MM.1S (cell line): ENCODE data around the gene CNBP.

Source experiments
- DNase-seq: peaks from one replicate; pipeline ENCODE4 v3.0.0-alpha.2; 2015
- H2AFZ ChIP-seq: fragments of 300-600 bp; sonication (generic); 2 replicates; pipeline ENCODE4 v1.6.0; 2016; ENCODE audit warnings: antibody characterized with exemption, low read length
- H3F3A ChIP-seq: fragments of 300-600 bp; sonication (generic); 2 replicates; pipeline ENCODE4 v1.6.1; 2016; ENCODE audit warnings: mild to moderate bottlenecking, antibody characterized with exemption, low read length, moderate library complexity, mixed read lengths; ENCODE audit not compliant: insufficient read depth
- H3K27ac ChIP-seq: fragments of 300-600 bp; sonication (generic); 2 replicates; pipeline ENCODE4 v1.5.1; 2016; ENCODE audit warnings: mild to moderate bottlenecking, low read length
- H3K27me3 ChIP-seq: fragments of 300-600 bp; sonication (generic); replicated peaks from 2 replicates; pipeline ENCODE4 v1.6.0; 2016; ENCODE audit warnings: low read length; ENCODE audit not compliant: insufficient read depth
- H3K36me3 ChIP-seq: fragments of 300-600 bp; sonication (generic); replicated peaks from 2 replicates; pipeline ENCODE4 v1.6.1; 2016; ENCODE audit warnings: mild to moderate bottlenecking, low read length, mixed read lengths; ENCODE audit not compliant: insufficient read depth
- H3K4me1 ChIP-seq: fragments of 300-600 bp; sonication (generic); 2 replicates; pipeline ENCODE4 v1.6.1; 2016; ENCODE audit warnings: low read length, mixed read lengths
- H3K4me2 ChIP-seq: fragments of 300-600 bp; sonication (generic); 2 replicates; pipeline ENCODE4 v1.6.0; 2016; ENCODE audit warnings: low read depth, low read length
- H3K4me3 ChIP-seq: fragments of 300-600 bp; sonication (generic); 2 replicates; pipeline ENCODE4 v1.5.1; 2016; ENCODE audit warnings: low read length, mixed read lengths
- H3K79me2 ChIP-seq: fragments of 300-600 bp; sonication (generic); 2 replicates; pipeline ENCODE4 v1.6.1; 2016; ENCODE audit warnings: mixed run types, low read length, mixed read lengths
- H3K9ac ChIP-seq: fragments of 300-600 bp; sonication (generic); 2 replicates; pipeline ENCODE4 v1.6.1; 2016; ENCODE audit warnings: low read length, mixed read lengths
- H3K9me2 ChIP-seq: fragments of 300-600 bp; sonication (generic); replicated peaks from 2 replicates; pipeline ENCODE4 v1.6.1; 2016; ENCODE audit warnings: mild to moderate bottlenecking, low read length, mixed read lengths; ENCODE audit not compliant: insufficient read depth
- H3K9me3 ChIP-seq: fragments of 300-600 bp; sonication (generic); replicated peaks from 2 replicates; pipeline ENCODE4 v1.6.1; 2016; ENCODE audit warnings: mild to moderate bottlenecking, low read length, mixed read lengths; ENCODE audit not compliant: insufficient read depth
- H4K20me1 ChIP-seq: fragments of 300-600 bp; sonication (generic); 2 replicates; pipeline ENCODE4 v1.6.1; 2016; ENCODE audit warnings: mild to moderate bottlenecking, low read length, moderate library complexity, mixed read lengths; ENCODE audit not compliant: insufficient read depth
- EZH2 ChIP-seq: fragments of 300-600 bp; sonication (generic); optimal IDR thresholded peaks from 2 replicates; pipeline ENCODE3; 2017; ENCODE audit warnings: low read depth, mild to moderate bottlenecking, antibody characterized with exemption, low read length, mixed read lengths
- EZH2phosphoT487 ChIP-seq: fragments of 300-600 bp; sonication (generic); IDR thresholded peaks from 2 replicates; pipeline ENCODE4 v1.6.1; 2018; ENCODE audit warnings: antibody characterized with exemption, low read length
- TF ChIP-seq, protein P1 (sequence below): fragments of 300-600 bp; sonication (generic); IDR thresholded peaks from 2 replicates; pipeline ENCODE4 v1.5.1; 2016; ENCODE audit warnings: antibody characterized with exemption, low read length, mixed read lengths

CNBP gene

GRCh38 chr3:129207479-129207878 lies 23.8 kb upstream of the CNBP start:
- no peak overlapping the region for H3K27ac ChIP-seq
- H3K27me3 ChIP-seq: no peaks in the 10 kb centered on the region
- no peaks in the 10 kb centered on the region for H3K4me1 ChIP-seq
- no peak overlapping the region for H3K9ac ChIP-seq
- H3K4me2 ChIP-seq: no peak overlapping the region
- H2AFZ ChIP-seq: no peak overlapping the region
- H3K9me3 ChIP-seq: no peaks in the 10 kb centered on the region
- H3K9me2 ChIP-seq: no peaks in the 10 kb centered on the region
- H4K20me1 ChIP-seq: no peaks in the 10 kb centered on the region
- TF ChIP-seq EZH2 (no peak), EZH2phosphoT487 (no peak)
- TF ChIP-seq, protein P1, sequence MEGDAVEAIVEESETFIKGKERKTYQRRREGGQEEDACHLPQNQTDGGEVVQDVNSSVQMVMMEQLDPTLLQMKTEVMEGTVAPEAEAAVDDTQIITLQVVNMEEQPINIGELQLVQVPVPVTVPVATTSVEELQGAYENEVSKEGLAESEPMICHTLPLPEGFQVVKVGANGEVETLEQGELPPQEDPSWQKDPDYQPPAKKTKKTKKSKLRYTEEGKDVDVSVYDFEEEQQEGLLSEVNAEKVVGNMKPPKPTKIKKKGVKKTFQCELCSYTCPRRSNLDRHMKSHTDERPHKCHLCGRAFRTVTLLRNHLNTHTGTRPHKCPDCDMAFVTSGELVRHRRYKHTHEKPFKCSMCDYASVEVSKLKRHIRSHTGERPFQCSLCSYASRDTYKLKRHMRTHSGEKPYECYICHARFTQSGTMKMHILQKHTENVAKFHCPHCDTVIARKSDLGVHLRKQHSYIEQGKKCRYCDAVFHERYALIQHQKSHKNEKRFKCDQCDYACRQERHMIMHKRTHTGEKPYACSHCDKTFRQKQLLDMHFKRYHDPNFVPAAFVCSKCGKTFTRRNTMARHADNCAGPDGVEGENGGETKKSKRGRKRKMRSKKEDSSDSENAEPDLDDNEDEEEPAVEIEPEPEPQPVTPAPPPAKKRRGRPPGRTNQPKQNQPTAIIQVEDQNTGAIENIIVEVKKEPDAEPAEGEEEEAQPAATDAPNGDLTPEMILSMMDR: no peak
- no peaks in the 10 kb centered on the region for H3F3A ChIP-seq
- H3K36me3 ChIP-seq: no peaks in the 10 kb centered on the region
- no peak overlapping the region for H3K4me3 ChIP-seq
- no peak for DNase-seq
- H3K79me2 ChIP-seq: no peaks in the 10 kb centered on the region

DNA sequence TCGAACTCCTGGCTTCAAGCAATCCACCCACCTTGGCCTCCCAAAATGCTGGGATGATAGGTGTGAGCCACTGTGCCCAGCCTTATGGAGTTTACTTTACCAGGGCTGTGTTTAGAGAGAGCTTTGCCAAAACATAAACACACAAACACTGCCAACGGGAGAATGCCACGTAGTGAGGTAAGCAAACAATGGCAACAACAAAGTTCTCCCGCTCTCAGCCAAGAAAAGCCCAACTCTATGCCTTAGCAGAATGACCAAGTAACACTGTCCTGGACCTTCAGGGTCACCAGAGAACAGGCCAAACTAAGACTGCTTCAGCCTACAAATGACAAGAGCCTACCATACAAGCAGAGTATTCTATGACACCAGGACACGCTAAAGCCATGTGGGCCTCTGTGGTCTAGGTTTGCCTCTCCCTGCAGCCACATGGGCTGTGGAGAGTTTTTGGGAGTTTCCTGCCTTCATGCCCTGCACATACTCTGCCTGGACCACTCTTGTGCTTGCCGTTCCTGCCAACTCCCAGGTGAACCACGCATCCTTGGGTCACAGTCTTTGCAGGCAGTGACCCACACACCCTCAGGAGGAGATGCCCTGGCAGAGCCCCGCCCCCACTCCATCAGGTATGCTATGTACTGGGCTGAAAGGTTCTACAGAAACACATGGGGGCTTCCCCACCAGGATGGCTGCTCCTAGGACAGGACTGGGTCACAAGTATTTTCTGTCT lies 21.6 kb upstream of the CNBP start:
- Histone ChIP-seq H3F3A (no peaks in the 10 kb centered on the region), H3K9me3 (no peaks in the 10 kb centered on the region), H2AFZ (no peak overlapping the region), H3K4me3 (no peak overlapping the region), H3K9ac (no peak overlapping the region), H3K27ac (no peak overlapping the region), H3K9me2 (no peaks in the 10 kb centered on the region), H3K4me1 (no peaks in the 10 kb centered on the region), H3K79me2 (no peaks in the 10 kb centered on the region), H4K20me1 (no peaks in the 10 kb centered on the region), H3K27me3 (no peaks in the 10 kb centered on the region), H3K36me3 (no peaks in the 10 kb centered on the region), H3K4me2 (no peak overlapping the region)
- TF ChIP-seq EZH2: no peak
- TF ChIP-seq EZH2phosphoT487: no peak
- TF ChIP-seq, protein P1: no peak
- DNase-seq: no peak

DNA sequence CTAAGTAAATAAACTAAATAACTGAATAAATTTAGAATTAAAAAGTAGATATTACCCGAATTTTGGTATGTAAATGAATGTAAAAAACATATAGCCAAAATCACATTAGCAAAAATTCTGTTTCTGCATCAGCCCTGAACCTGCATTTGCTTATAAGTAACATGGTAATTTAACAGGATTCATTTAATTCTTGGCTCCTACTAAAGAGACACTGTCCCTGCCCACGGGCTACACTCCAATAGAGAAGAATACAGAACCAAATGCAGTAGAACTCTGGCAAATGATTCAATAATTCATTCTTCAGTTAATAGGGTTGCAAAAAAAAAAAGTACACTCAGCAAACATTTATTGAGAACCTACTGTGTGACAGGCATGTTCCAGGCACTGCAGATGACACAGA lies 20.8 kb upstream of the CNBP start:
- Histone ChIP-seq H2AFZ (no peak overlapping the region), H3K4me2 (no peak overlapping the region), H3K9ac (no peak overlapping the region), H3K36me3 (no peaks in the 10 kb centered on the region), H3K9me2 (no peaks in the 10 kb centered on the region), H3K9me3 (no peaks in the 10 kb centered on the region), H3K4me3 (no peak overlapping the region), H3K27me3 (no peaks in the 10 kb centered on the region), H4K20me1 (no peaks in the 10 kb centered on the region), H3F3A (no peaks in the 10 kb centered on the region), H3K79me2 (no peaks in the 10 kb centered on the region), H3K4me1 (no peaks in the 10 kb centered on the region), H3K27ac (no peak overlapping the region)
- TF ChIP-seq, protein P1: no peak
- TF ChIP-seq EZH2 (no peak), EZH2phosphoT487 (no peak)
- no peak for DNase-seq
